Neutrophil (primary cell): ENCODE measurements around the gene RPLP1.

Source experiments
- H3K27ac ChIP-seq: fragments of 200-600 bp; sonication (generic); 2 replicates; pipeline ENCODE4 v1.5.1; 2016; ENCODE audit warnings: mild to moderate bottlenecking, moderate library complexity
- H3K27me3 ChIP-seq: fragments of 200-600 bp; sonication (generic); 2 replicates; pipeline ENCODE4 v1.6.0; 2016; ENCODE audit warnings: mild to moderate bottlenecking
- H3K36me3 ChIP-seq: fragments of 200-600 bp; sonication (generic); 2 replicates; pipeline ENCODE4 v1.5.1; 2017
- H3K4me1 ChIP-seq, 2 experiments: fragments of 200-600 bp in 1 of 2; sonication (generic) in 1 of 2; 1 replicate in 1 of 2; 2 replicates in 1 of 2; pipeline versions ENCODE4 v1.5.1 to v1.6.1; 2013 to 2016; ENCODE audit warnings: low read depth in 1 of 2, low read length in 1 of 2, mild to moderate bottlenecking in 1 of 2, moderate library complexity in 1 of 2; ENCODE audit not compliant: control insufficient read depth in 1 of 2, insufficient read depth in 1 of 2
- H3K4me3 ChIP-seq, 2 experiments: fragments of 200-600 bp in 1 of 2; sonication (generic) in 1 of 2; 1 replicate in 1 of 2; 2 replicates in 1 of 2; pipeline ENCODE4 v1.5.1; 2013 to 2016; ENCODE audit warnings: low read depth in 1 of 2, low read length in 1 of 2, mild to moderate bottlenecking in 1 of 2, moderate library complexity in 1 of 2
- H3K9me3 ChIP-seq: fragments of 200-600 bp; sonication (generic); 2 replicates; pipeline ENCODE4 v1.5.1; 2016
- TF ChIP-seq, protein P1 (sequence below): fragments of 200-600 bp; sonication (generic); IDR thresholded peaks from 2 replicates; pipeline ENCODE4 v1.5.1; 2016; ENCODE audit warnings: antibody characterized with exemption

The RPLP1 gene

DNA sequence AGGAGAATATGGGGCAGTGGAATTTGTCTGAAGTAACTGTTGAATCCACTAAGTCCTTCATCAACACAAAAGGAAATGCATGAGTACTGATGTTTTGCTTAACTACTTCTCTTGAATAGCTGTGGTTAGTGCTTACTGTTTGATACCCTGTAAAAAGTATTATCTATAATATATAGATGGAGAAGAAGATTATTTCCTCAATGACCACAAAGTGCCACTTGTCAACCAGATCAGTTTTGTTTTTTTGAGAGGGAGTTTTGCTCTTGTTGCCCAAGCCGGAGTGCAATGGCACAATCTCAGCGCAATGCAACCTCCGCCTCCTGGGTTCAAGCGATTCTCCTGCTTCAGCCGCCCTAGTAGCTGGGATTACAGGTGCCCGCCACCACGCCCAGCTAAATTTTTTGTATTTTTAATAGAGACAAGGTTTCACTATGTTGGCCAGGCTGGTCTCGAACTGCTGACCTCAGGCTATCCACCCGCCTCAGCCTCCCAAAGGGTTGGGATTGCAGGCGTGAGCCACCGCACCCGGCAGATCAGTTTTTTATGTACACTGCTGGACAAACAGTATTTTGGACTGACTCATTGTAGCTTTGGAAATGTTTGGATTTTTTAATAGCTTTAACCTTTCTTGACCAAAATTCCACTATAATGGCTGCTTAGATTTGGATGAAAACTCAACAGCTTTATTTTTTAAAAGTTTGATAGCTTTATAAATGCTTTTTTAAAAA lies 1.5 kb upstream of the RPLP1 start:
- H3K4me1 ChIP-seq, result peaks cover 31 to 34% of the 10 kb centered on the region in 2 experiments
- peak overlapping the region in 1 of 2 experiments; percentile 98 for H3K4me3 ChIP-seq
- no peaks in the 10 kb centered on the region for H3K27me3 ChIP-seq
- no peak overlapping the region for H3K27ac ChIP-seq
- H3K36me3 ChIP-seq, result peaks cover 15% of the 10 kb centered on the region
- TF ChIP-seq, protein P1, sequence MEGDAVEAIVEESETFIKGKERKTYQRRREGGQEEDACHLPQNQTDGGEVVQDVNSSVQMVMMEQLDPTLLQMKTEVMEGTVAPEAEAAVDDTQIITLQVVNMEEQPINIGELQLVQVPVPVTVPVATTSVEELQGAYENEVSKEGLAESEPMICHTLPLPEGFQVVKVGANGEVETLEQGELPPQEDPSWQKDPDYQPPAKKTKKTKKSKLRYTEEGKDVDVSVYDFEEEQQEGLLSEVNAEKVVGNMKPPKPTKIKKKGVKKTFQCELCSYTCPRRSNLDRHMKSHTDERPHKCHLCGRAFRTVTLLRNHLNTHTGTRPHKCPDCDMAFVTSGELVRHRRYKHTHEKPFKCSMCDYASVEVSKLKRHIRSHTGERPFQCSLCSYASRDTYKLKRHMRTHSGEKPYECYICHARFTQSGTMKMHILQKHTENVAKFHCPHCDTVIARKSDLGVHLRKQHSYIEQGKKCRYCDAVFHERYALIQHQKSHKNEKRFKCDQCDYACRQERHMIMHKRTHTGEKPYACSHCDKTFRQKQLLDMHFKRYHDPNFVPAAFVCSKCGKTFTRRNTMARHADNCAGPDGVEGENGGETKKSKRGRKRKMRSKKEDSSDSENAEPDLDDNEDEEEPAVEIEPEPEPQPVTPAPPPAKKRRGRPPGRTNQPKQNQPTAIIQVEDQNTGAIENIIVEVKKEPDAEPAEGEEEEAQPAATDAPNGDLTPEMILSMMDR, result no peak
- H3K9me3 ChIP-seq, result no peaks in the 10 kb centered on the region

GRCh38 chr15:69451951-69452691 lies 497 bp upstream of the RPLP1 start:
- no peaks in the 10 kb centered on the region for H3K9me3 ChIP-seq
- TF ChIP-seq, protein P1, result no peak
- H3K27me3 ChIP-seq, result no peaks in the 10 kb centered on the region
- peaks cover 14% of the 10 kb centered on the region for H3K36me3 ChIP-seq
- H3K4me1 ChIP-seq, result peaks cover 31 to 34% of the 10 kb centered on the region in 2 experiments
- H3K4me3 ChIP-seq, result peak overlapping the region; percentile 81 to 98
- H3K27ac ChIP-seq, result peak overlapping the region; percentile 89

DNA sequence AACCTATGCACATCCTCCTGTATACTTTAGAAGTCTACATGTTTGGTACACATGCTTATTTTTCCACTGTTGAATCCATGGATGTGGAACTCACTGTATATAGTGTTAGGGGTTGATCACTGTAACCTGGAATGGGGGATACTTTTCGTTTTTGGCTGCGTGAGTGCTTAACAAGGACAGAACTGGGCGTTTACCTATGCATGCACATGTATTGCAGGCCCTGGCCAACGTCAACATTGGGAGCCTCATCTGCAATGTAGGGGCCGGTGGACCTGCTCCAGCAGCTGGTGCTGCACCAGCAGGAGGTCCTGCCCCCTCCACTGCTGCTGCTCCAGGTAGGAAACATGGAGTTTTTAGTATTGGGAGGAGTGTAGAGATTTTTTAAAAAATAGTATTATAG lies 2.3 kb downstream of the RPLP1 start:
- no peaks in the 10 kb centered on the region for H3K27me3 ChIP-seq
- H3K27ac ChIP-seq, result no peak overlapping the region
- peaks cover 31 to 34% of the 10 kb centered on the region in 2 experiments for H3K4me1 ChIP-seq
- TF ChIP-seq, protein P1, result no peak
- no peak overlapping the region for H3K4me3 ChIP-seq
- no peaks in the 10 kb centered on the region for H3K9me3 ChIP-seq
- peaks cover 10% of the 10 kb centered on the region for H3K36me3 ChIP-seq

- H3K9me3 ChIP-seq, result no peaks in the 10 kb centered on the region
- TF ChIP-seq, protein P1, result no peak
- H3K4me3 ChIP-seq, result no peak overlapping the region
- H3K4me1 ChIP-seq, result peaks cover 28 to 30% of the 10 kb centered on the region in 2 experiments
- no peaks in the 10 kb centered on the region for H3K27me3 ChIP-seq
- peaks cover 10% of the 10 kb centered on the region for H3K36me3 ChIP-seq
- H3K27ac ChIP-seq, result no peak overlapping the region
Observed at GRCh38 chr15:69456208-69457166, 3.9 kb downstream of the RPLP1 start.
